SU-DHL-6 (cell line): ENCODE results near the gene SRRT.
A peak's percentile ranks its signal among the peaks of the same experiment; 100 is the strongest.

Source experiments
- H2AFZ ChIP-seq: fragments of 200-600 bp; sonication (generic); 2 replicates; pipeline ENCODE4 v1.6.1; 2014; ENCODE audit warnings: low read depth, mild to moderate bottlenecking, moderate library complexity, mixed read lengths, antibody characterized with exemption, low read length; ENCODE audit not compliant: severe bottlenecking
- H3F3A ChIP-seq: fragments of 200-600 bp; shearing (Covaris generic); 2 replicates; pipeline ENCODE4 v1.6.0; 2016; ENCODE audit warnings: antibody characterized with exemption, mild to moderate bottlenecking; ENCODE audit not compliant: insufficient read depth
- H3K27ac ChIP-seq: fragments of 200-600 bp; sonication (generic); 2 replicates; pipeline ENCODE4 v1.5.1; 2016; ENCODE audit warnings: low read depth, mild to moderate bottlenecking, low read length, moderate library complexity, mixed read lengths
- H3K27me3 ChIP-seq: fragments of 200-600 bp; sonication (generic), shearing (Covaris generic); 2 replicates; pipeline ENCODE4 v1.6.0; 2014; ENCODE audit warnings: mild to moderate bottlenecking, low read length
- H3K36me3 ChIP-seq: fragments of 200-600 bp; sonication (generic); 2 replicates; pipeline ENCODE4 v1.6.1; 2014; ENCODE audit warnings: mild to moderate bottlenecking, low read length, mixed read lengths
- H3K4me2 ChIP-seq: fragments of 300-600, 200-600 bp; shearing (Covaris generic), sonication (generic); 2 replicates; pipeline ENCODE4 v1.6.0; 2014; ENCODE audit warnings: low read length, low read depth, mild to moderate bottlenecking; ENCODE audit not compliant: poor library complexity, severe bottlenecking
- H3K4me3 ChIP-seq: fragments of 200-600 bp; sonication (generic); 2 replicates; pipeline ENCODE4 v1.5.1; 2014; ENCODE audit warnings: antibody characterized with exemption, low read length, mild to moderate bottlenecking, mixed read lengths; ENCODE audit not compliant: insufficient read depth, poor library complexity, severe bottlenecking
- H3K79me2 ChIP-seq: fragments of 200-600 bp; sonication (generic); 2 replicates; pipeline ENCODE4 v1.6.1; 2014; ENCODE audit warnings: mild to moderate bottlenecking, low read length, moderate library complexity; ENCODE audit not compliant: insufficient read depth
- H3K9ac ChIP-seq: fragments of 200-600 bp; sonication (generic); 2 replicates; pipeline ENCODE4 v1.7.0; 2014; ENCODE audit warnings: mild to moderate bottlenecking, low read length
- H3K9me2 ChIP-seq: fragments of 200-600 bp; sonication (generic); replicated peaks from 2 replicates; pipeline ENCODE4 v1.6.1; 2014; ENCODE audit warnings: low read length; ENCODE audit not compliant: insufficient read depth
- H3K9me3 ChIP-seq: fragments of 200-600 bp; sonication (generic); 2 replicates; pipeline ENCODE4 v1.6.1; 2014; ENCODE audit warnings: low read length, mixed read lengths; ENCODE audit not compliant: insufficient read depth
- H4K20me1 ChIP-seq: fragments of 200-600 bp; sonication (generic); 2 replicates; pipeline ENCODE4 v1.6.1; 2014; ENCODE audit warnings: low read depth, mild to moderate bottlenecking, antibody characterized with exemption, low read length, moderate library complexity, mixed read lengths
- CTCF ChIP-seq: fragments of 200-600 bp; sonication (generic); IDR thresholded peaks from one replicate; pipeline ENCODE4 v1.5.1; 2017; ENCODE audit warnings: antibody characterized with exemption, mild to moderate bottlenecking, low read length, moderate library complexity; ENCODE audit not compliant: insufficient read depth, poor library complexity, severe bottlenecking
- EZH2phosphoT487 ChIP-seq: fragments of 200-600 bp; sonication (generic), shearing (Covaris generic); conservative IDR thresholded peaks from 2 replicates; pipeline ENCODE4 v1.6.1; 2018; ENCODE audit warnings: mild to moderate bottlenecking, antibody characterized with exemption, low read length, moderate library complexity, mixed read lengths

Gene SRRT

DNA sequence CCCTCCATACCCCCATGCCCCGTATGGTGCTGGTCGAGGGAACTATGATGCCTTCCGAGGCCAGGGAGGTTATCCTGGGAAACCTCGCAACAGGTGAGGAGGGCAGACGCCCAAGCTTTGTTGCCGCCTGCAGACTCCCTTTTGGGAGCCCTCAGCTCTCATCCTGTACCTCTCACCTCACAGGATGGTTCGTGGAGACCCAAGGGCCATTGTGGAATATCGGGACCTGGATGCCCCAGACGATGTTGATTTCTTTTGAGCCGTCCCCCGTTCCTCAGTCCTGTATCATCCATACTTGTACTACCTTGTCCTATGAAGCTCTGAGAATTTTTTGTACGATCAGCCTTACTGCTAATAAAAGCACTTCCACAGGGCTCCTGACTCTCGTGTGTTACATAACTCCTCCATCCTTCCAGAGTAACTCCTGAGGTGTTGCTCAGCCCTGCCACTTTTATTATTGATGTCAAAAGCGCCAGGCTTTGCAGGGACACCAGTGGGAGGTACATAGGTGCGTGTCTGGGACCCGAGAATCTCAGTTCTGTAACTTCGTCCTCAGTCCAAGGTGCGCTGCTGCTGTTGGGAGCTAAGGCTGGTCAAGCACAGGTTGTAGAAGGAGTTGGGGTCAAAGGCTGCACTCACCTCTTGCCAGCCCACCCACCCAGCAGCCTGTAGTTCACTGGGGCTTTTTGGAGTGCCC, 13.5 kb downstream of the SRRT start:
- TF ChIP-seq CTCF (no peak), EZH2phosphoT487 (no peak)
- peak overlapping the region; percentile 97 for H3K9ac ChIP-seq
- H4K20me1 ChIP-seq = no peaks in the 10 kb centered on the region
- peaks cover 18% of the 10 kb centered on the region for H3K79me2 ChIP-seq
- peak overlapping the region; percentile 95 for H3K4me3 ChIP-seq
- peak overlapping the region; percentile 83 for H3K27ac ChIP-seq
- peaks cover 11% of the 10 kb centered on the region for H3K36me3 ChIP-seq
- H3F3A ChIP-seq = peaks cover 29% of the 10 kb centered on the region
- peak overlapping the region; percentile 61 for H3K4me2 ChIP-seq
- H3K9me3 ChIP-seq = no peaks in the 10 kb centered on the region
- no peaks in the 10 kb centered on the region for H3K9me2 ChIP-seq
- H2AFZ ChIP-seq = no peak overlapping the region
- no peaks in the 10 kb centered on the region for H3K27me3 ChIP-seq

DNA sequence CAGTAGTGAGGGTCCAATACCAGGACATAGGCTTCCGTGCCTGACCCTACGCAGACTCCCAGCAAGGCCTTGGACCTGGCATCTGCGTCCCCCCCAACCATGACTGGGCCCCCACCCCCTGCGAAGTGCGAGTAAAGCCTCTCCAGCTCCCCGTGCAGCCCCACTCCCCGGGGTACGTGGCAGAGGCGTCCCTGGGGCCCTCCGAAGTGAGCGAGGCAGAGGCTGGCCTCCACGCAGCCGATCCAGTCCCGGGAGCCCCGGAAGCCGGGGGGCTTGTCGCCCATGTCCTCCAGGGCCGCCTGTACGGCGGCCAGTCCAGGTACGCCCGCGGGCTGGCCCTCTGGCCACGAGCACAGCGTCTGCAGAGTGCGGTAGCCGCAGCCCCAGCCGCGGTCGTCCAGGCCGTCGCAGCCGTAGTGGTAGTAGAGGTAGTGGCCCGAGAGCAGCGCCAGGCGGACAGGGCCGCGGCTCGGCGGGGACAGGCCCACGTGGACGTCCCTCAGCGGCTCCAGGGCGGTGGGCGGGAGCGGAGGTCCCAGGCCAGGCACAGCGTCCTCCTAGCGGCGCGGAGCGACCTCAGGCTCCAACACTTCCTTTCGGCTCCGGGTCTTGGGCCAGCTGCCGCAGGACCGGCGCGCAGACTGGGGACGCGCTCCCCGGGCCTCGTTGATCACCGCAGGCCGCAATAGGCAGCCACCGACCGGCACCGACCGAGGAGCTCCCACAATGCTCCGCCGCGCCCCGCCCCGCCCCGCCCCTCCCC, 14.3 kb downstream of the SRRT start, which contains the start of gene UFSP1:
UFSP1 (minus strand) TSS at position 728 of the 763 bp plus-strand sequence; CDS start at position 284, 444 bp downstream.
- H3K4me3 ChIP-seq = peak within 1 kb of the TSS; percentile 95
- H3F3A ChIP-seq = peaks cover 29% of the 10 kb centered on the region
- H3K36me3 ChIP-seq = peaks cover 4% of the 10 kb centered on the region

More for the DNA sequence above, 14.3 kb downstream of the SRRT start, which contains the start of gene UFSP1:
- Histone ChIP-seq H3K27ac (peak within 1 kb of the TSS; percentile 83), H3K27me3 (no peaks in the 10 kb centered on the region), H4K20me1 (no peaks in the 10 kb centered on the region), H3K9ac (peak within 1 kb of the TSS; percentile 97), H3K9me3 (no peaks in the 10 kb centered on the region), H2AFZ (peak within 1 kb of the TSS; percentile 80), H3K9me2 (no peaks in the 10 kb centered on the region), H3K4me2 (peak within 1 kb of the TSS; percentile 93), H3K79me2 (peaks cover 16% of the 10 kb centered on the region)
- TF ChIP-seq EZH2phosphoT487 = no peak
- no peak for TF ChIP-seq CTCF
